ENCODE results near the gene EPS8.
"Not testable (repeated sequence)": the region's sequence is repeated elsewhere in the genome, so short reads cannot be mapped to it uniquely, and the experiment has no call there.

The EPS8 gene

DNA sequence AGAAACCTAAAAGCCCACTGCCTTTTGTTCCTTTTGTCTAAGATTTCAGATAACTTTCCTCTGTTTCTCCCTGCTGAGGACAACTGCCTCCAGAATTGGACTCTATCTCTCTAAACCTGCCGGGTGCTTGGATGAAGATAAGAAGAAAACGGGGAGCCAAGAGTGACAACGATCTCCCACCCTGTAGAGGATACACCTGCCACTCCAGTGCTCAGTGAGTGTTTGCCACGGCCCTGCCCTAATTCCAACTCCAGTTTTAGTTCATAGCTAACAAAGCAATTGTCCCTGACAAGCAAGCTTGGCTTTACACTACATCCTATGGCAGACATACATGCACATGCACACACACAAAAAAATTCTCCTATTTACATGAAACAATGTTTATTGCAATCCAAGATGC is 39.3 kb downstream of the EPS8 start:
- TF ChIP-seq, protein P1, sequence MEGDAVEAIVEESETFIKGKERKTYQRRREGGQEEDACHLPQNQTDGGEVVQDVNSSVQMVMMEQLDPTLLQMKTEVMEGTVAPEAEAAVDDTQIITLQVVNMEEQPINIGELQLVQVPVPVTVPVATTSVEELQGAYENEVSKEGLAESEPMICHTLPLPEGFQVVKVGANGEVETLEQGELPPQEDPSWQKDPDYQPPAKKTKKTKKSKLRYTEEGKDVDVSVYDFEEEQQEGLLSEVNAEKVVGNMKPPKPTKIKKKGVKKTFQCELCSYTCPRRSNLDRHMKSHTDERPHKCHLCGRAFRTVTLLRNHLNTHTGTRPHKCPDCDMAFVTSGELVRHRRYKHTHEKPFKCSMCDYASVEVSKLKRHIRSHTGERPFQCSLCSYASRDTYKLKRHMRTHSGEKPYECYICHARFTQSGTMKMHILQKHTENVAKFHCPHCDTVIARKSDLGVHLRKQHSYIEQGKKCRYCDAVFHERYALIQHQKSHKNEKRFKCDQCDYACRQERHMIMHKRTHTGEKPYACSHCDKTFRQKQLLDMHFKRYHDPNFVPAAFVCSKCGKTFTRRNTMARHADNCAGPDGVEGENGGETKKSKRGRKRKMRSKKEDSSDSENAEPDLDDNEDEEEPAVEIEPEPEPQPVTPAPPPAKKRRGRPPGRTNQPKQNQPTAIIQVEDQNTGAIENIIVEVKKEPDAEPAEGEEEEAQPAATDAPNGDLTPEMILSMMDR (conservative IDR thresholded peaks at IDR 0.05; ENCODE audit: low read depth, low read length), result no peak
- H3K4me3 ChIP-seq (ENCODE audit: low read depth, low read length), result no peak overlapping the region
- DNase-seq (ENCODE audit: low read depth), result no peak

DNA sequence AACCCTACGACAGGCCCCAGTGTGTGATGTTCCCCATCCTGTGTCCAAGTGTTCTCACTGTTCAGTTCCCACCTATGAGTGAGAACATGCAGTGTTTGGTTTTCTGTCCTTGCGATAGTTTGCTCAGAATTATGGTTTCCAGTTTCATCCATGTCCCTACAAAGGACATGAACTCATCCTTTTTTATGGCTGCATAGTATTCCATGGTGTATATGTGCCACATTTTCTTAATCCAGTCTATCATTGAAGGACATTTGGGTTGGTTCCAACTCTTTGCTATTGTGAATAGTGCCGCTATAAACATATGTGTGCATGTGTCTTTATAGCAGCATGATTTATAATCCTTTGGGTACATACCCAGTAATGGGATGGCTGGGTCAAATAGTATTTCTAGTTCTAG is 47.3 kb downstream of the EPS8 start:
- H3K4me3 ChIP-seq (ENCODE audit: low read depth, low read length); DNase-seq (ENCODE audit: low read depth): not testable (repeated sequence)

DNA sequence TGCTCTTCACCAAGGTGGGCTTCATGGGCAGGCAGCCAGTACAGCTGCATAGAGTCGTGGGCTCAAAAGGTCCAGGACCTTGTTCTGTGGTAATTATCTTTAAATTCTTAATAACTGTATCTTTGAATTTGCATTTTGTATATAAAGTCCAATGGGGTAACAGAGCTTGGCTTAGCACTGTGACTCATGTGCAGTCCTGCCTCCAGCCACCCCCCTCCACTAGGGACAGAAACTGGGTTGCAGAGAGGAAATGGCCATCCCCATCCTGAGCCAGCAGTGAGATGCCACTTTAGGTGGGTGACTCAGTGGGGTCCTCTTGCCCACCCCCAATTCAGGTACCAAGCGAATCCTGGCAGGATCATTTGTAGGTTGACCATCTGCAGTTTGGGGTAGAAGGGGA is 48.1 kb downstream of the EPS8 start:
- TF ChIP-seq, protein P1 (conservative IDR thresholded peaks at IDR 0.05; ENCODE audit: low read depth, low read length), result no peak
- DNase-seq (ENCODE audit: low read depth), result no peak
- no peak overlapping the region for H3K4me3 ChIP-seq (ENCODE audit: low read depth, low read length)

DNA sequence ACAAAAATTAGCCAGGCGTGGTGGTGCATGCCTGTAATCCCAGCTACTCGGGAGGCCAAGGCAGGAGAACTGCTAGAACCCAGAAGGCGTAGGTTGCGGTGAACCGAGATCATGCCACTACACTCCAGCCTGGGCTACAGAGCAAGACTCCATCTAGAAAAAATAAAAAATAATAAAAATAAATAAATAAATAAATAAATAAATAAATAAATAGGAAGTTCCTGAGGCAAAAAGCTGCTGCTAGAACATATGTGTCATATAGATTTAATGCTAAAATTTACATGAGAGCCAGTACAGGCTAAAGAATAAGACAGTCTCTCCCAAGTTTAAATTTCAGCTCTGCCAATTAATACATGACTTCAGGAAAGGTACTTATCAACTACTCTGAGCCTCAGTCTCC is 48.8 kb downstream of the EPS8 start:
- not testable (repeated sequence) for DNase-seq (ENCODE audit: low read depth); H3K4me3 ChIP-seq (ENCODE audit: low read depth, low read length)

DNA sequence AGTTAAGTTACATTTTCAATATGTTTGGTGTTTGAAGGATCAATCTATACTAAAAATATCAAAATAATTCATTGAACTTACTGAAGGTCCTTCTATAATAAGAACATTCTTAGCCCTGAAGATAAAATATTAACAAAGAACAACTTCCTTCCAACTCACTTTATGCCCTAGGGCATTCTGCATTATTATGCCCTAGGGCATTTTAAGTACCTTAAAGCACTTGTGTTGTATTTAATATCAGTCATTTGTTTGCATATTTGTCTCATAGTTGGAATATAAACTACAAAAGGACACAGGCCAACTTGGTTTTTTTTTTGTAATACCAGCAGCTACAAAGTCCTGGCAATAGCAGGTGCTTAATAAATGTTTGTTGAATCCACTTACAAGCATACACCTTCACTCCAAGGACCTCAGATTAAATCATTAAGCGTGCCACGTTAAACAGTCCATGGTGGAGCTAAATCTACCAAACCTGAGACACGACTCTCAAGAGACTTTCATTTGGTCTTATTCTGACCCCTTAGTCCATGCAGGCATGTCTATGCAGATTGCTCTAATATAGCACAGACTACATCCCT is 50.7 kb downstream of the EPS8 start:
- H3K4me3 ChIP-seq (ENCODE audit: low read depth, low read length), result no peak overlapping the region
- DNase-seq (ENCODE audit: low read depth), result no peak
- TF ChIP-seq, protein P1 (conservative IDR thresholded peaks at IDR 0.05; ENCODE audit: low read depth, low read length), result no peak

DNA sequence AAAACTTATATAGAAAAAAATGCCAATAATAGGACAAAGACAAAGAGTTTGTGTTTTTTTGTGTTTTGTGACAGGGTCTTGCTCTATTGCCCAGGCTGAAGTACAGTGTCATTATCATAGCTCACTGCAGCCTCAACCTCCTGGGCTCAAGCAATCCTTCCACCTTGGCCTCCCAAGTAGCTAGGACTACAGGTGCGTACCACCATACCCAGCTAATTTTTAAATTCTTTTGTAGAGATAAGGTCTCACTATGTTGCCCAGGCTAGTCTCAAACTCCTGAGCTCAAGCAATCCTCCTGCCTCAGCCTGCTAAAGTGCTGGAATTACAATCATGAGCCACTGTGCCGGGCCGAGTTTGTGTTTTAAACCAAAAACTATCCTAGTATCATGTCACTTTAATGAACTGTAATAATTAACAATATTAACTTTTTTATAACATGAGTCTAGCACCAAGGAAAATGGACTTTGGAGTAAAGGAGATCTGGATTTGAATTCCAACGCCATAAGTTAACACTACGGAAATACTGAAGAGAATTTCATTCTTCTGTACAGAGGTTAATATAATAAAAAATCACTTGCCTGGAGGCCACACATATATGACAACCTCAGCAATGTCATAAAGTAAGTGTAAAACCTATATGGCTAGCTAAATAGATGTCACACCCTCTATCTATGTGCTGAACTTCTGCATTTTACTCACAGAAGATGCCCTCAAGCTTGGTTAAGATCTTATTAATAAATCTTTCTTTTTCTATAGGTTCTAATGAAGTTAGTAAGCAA is 53.2 kb downstream of the EPS8 start:
- TF ChIP-seq, protein P1 (conservative IDR thresholded peaks at IDR 0.05; ENCODE audit: low read depth, low read length), result no peak
- H3K4me3 ChIP-seq (ENCODE audit: low read depth, low read length), result no peak overlapping the region

DNA sequence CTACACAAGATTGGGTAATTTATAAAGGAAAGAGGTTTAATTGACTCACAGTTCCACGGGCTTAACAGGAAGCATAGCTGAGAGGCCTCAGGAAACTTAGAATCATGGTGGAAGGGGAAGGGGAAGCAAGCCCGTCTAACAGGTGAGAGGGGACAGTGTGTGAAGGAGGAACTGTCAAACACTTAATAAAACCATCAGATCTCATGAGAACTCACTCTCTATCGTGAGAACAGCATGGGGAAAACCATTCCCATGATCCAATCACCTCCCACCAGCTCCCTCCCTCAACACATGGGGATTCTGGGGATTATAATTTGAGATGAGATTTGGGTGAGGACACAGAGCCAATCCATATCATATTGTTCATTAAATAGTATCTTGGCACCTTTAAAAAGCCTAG is 56.1 kb downstream of the EPS8 start:
- H3K4me3 ChIP-seq (ENCODE audit: low read depth, low read length), result no peak overlapping the region
- TF ChIP-seq, protein P1 (conservative IDR thresholded peaks at IDR 0.05; ENCODE audit: low read depth, low read length), result no peak
- DNase-seq (ENCODE audit: low read depth), result no peak

More for the DNA sequence above, 53.2 kb downstream of the EPS8 start:
- no peak for DNase-seq (ENCODE audit: low read depth)

Measured in choroid plexus epithelial cell (primary cell).